HL-60 (cell line): Measurements from ENCODE around the gene ARMC2.

Experiments used
- GABPA ChIP-seq: IDR thresholded peaks from 2 replicates; pipeline ENCODE4 v1.6.1; 2012; ENCODE audit warnings: low read depth
- POLR2AphosphoS5 ChIP-seq: IDR thresholded peaks from 2 replicates; pipeline ENCODE4 v1.6.1; 2012; ENCODE audit warnings: low read depth
- TF ChIP-seq, protein P1 (sequence below): IDR thresholded peaks from one replicate; pipeline ENCODE4 v1.5.1; 2011; ENCODE audit warnings: low read length, control low read depth, inconsistent platforms; ENCODE audit not compliant: insufficient read depth
- TF ChIP-seq, protein P2 (sequence below): IDR thresholded peaks from 2 replicates; pipeline ENCODE4 v1.6.1; 2012; ENCODE audit warnings: low read depth; ENCODE audit not compliant: insufficient replicate concordance

DNA sequence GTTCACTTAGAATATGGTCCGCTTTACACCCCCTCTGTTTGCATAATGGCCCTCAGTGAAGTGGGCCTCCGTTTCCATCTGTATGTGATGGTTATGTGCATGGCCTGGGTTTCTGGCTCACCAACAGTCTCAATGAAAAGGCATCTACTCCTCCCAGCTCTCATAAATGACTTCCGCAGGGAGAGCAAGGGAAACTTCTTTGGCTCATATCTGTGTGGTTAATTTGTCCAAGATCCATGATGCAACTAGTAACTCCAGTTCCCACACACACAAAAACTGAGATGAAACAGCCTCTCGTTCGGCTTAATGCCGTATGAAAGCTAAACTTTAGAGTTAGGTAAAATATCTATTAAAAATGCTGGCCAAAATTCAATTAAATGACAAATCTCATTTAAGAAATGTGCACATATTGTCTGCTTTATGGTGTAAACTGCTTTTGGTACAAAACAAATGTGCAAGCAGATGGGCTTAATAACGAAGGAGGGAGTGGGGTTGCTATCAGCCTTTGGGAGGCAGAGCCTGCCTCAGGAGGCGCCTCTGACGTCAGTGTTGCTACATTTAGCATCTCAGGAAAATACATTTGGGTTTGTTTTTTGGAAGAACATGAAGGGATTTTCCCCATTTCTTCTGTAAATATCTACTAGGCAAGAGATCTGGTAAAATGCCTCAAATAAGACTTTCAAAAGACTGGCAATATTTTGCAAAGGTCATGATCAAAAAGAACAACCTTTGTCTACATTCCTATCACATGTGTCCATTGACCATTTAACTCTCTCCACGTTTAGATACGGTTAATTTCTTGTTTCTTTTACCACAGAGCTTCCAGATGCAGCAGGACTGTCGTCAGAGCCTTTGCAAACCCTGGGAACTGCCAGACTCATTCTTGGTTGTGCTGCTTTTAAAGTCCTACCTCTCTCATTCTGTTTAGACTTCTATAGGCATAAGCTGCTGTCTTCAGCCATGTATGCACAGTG, 96.8 kb downstream of the ARMC2 start:
- TF ChIP-seq, protein P1, sequence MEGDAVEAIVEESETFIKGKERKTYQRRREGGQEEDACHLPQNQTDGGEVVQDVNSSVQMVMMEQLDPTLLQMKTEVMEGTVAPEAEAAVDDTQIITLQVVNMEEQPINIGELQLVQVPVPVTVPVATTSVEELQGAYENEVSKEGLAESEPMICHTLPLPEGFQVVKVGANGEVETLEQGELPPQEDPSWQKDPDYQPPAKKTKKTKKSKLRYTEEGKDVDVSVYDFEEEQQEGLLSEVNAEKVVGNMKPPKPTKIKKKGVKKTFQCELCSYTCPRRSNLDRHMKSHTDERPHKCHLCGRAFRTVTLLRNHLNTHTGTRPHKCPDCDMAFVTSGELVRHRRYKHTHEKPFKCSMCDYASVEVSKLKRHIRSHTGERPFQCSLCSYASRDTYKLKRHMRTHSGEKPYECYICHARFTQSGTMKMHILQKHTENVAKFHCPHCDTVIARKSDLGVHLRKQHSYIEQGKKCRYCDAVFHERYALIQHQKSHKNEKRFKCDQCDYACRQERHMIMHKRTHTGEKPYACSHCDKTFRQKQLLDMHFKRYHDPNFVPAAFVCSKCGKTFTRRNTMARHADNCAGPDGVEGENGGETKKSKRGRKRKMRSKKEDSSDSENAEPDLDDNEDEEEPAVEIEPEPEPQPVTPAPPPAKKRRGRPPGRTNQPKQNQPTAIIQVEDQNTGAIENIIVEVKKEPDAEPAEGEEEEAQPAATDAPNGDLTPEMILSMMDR, result no peak
- TF ChIP-seq GABPA (no peak), POLR2AphosphoS5 (no peak)
- TF ChIP-seq, protein P2, sequence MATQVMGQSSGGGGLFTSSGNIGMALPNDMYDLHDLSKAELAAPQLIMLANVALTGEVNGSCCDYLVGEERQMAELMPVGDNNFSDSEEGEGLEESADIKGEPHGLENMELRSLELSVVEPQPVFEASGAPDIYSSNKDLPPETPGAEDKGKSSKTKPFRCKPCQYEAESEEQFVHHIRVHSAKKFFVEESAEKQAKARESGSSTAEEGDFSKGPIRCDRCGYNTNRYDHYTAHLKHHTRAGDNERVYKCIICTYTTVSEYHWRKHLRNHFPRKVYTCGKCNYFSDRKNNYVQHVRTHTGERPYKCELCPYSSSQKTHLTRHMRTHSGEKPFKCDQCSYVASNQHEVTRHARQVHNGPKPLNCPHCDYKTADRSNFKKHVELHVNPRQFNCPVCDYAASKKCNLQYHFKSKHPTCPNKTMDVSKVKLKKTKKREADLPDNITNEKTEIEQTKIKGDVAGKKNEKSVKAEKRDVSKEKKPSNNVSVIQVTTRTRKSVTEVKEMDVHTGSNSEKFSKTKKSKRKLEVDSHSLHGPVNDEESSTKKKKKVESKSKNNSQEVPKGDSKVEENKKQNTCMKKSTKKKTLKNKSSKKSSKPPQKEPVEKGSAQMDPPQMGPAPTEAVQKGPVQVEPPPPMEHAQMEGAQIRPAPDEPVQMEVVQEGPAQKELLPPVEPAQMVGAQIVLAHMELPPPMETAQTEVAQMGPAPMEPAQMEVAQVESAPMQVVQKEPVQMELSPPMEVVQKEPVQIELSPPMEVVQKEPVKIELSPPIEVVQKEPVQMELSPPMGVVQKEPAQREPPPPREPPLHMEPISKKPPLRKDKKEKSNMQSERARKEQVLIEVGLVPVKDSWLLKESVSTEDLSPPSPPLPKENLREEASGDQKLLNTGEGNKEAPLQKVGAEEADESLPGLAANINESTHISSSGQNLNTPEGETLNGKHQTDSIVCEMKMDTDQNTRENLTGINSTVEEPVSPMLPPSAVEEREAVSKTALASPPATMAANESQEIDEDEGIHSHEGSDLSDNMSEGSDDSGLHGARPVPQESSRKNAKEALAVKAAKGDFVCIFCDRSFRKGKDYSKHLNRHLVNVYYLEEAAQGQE, result no peak
